Measurements from ENCODE around the gene SPACA4. TPM values are rescaled to one million over a fixed set of nuclear protein-coding genes. Genes with fewer than 3 reads are reported as not detected.

SPACA4 gene
- total and polyA plus RNA-seq, 9 of the 15 experiments (the other 6 are each of a cell fraction or from before 2014, with no cell fraction given): not detected

- TF ChIP-seq, protein P1, sequence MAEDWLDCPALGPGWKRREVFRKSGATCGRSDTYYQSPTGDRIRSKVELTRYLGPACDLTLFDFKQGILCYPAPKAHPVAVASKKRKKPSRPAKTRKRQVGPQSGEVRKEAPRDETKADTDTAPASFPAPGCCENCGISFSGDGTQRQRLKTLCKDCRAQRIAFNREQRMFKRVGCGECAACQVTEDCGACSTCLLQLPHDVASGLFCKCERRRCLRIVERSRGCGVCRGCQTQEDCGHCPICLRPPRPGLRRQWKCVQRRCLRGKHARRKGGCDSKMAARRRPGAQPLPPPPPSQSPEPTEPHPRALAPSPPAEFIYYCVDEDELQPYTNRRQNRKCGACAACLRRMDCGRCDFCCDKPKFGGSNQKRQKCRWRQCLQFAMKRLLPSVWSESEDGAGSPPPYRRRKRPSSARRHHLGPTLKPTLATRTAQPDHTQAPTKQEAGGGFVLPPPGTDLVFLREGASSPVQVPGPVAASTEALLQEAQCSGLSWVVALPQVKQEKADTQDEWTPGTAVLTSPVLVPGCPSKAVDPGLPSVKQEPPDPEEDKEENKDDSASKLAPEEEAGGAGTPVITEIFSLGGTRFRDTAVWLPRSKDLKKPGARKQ (CRISPR knock-in tag; IDR thresholded peaks at IDR 0.05): no peak
- TF ChIP-seq MTA2 (IDR thresholded peaks at IDR 0.05; ENCODE audit: low read depth) (no peak), COPS2 (conservative IDR thresholded peaks at IDR 0.05) (no peak), ZNF668 (CRISPR knock-in tag; IDR thresholded peaks at IDR 0.05) (no peak), SP1 (CRISPR knock-in tag; IDR thresholded peaks at IDR 0.05) (peak; percentile 99), NFE2L1 (tag; IDR thresholded peaks at IDR 0.05; ENCODE audit: borderline replicate concordance, low read depth) (no peak), PRMT5 (CRISPR knock-in tag; IDR thresholded peaks at IDR 0.05) (no peak), RBM34 (IDR thresholded peaks at IDR 0.05; ENCODE audit: borderline replicate concordance, insufficient read depth, low read length) (no peak), NR3C1 (CRISPR knock-in tag; IDR thresholded peaks at IDR 0.05) (no peak), E4F1 (CRISPR knock-in tag; IDR thresholded peaks at IDR 0.05; ENCODE audit: borderline replicate concordance) (no peak), XRCC4 (IDR thresholded peaks at IDR 0.05; ENCODE audit: extremely low read depth, insufficient read depth, insufficient read length) (no peak), PYGO2 (tag; IDR thresholded peaks at IDR 0.05) (no peak), PHF8 (IDR thresholded peaks at IDR 0.05; ENCODE audit: borderline replicate concordance, low read length) (peak; percentile 93), MAFK (IDR thresholded peaks at IDR 0.05; ENCODE audit: low read length) (peak; percentile 5), ZKSCAN8 (CRISPR knock-in tag; IDR thresholded peaks at IDR 0.05) (no peak), CAMTA2 (CRISPR knock-in tag; conservative IDR thresholded peaks at IDR 0.05) (no peak), ETV1 (tag; conservative IDR thresholded peaks at IDR 0.05; ENCODE audit: low read depth) (peak; percentile 95), ZNF445 (CRISPR knock-in tag; IDR thresholded peaks at IDR 0.05; ENCODE audit: low read depth) (no peak), ZNF586 (CRISPR knock-in tag; conservative IDR thresholded peaks at IDR 0.05) (no peak), ARNT (IDR thresholded peaks at IDR 0.05) (peak in 1 of 2 experiments; percentile 83; a peak in 2 of 4 replicates), SREBF2 (CRISPR knock-in tag; IDR thresholded peaks at IDR 0.05) (no peak), CCNT2 (IDR thresholded peaks at IDR 0.05; ENCODE audit: borderline replicate concordance, extremely low read depth, insufficient read length, low read depth, low read length) (peak; percentile 89)
- TF ChIP-seq, protein P2, sequence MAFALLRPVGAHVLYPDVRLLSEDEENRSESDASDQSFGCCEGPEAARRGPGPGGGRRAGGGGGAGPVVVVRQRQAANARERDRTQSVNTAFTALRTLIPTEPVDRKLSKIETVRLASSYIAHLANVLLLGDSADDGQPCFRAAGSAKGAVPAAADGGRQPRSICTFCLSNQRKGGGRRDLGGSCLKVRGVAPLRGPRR (CRISPR knock-in tag; IDR thresholded peaks at IDR 0.05): no peak
- TF ChIP-seq, protein P3, sequence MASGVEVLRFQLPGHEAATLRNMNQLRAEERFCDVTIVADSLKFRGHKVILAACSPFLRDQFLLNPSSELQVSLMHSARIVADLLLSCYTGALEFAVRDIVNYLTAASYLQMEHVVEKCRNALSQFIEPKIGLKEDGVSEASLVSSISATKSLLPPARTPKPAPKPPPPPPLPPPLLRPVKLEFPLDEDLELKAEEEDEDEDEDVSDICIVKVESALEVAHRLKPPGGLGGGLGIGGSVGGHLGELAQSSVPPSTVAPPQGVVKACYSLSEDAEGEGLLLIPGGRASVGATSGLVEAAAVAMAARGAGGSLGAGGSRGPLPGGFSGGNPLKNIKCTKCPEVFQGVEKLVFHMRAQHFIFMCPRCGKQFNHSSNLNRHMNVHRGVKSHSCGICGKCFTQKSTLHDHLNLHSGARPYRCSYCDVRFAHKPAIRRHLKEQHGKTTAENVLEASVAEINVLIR (CRISPR knock-in tag; IDR thresholded peaks at IDR 0.05): peak; percentile 99
These were observed 12.6 kb downstream of the SPACA4 start, which contains the start of the genes RPL18 and SPHK2 (continued) for GRCh38 chr19:48618916-48619691.
